HFFc6 (cell line): ENCODE measurements around the gene PAK2. TPM values are rescaled to one million over a fixed set of nuclear protein-coding genes. Genes with fewer than 3 reads are reported as not detected.

Experiments used
- DNase-seq: peaks from one replicate; pipeline ENCODE4 v3.0.0-alpha.2; 2018
- H3K27ac Mint-ChIP-seq: 2 replicates; pipeline ENCODE4 v1.8.0; 2020; ENCODE audit warnings: mild to moderate bottlenecking, mixed read lengths
- H3K27me3 Mint-ChIP-seq: 2 replicates; pipeline ENCODE4 v1.8.0; 2021; ENCODE audit warnings: mild to moderate bottlenecking, moderate library complexity, mixed read lengths; ENCODE audit not compliant: insufficient read depth
- H3K36me3 Mint-ChIP-seq: 2 replicates; pipeline ENCODE4 v1.8.0; 2021; ENCODE audit warnings: low read depth, mixed read lengths
- H3K4me1 Mint-ChIP-seq: 2 replicates; pipeline ENCODE4 v1.8.0; 2020; ENCODE audit warnings: low read depth, mixed read lengths
- H3K4me3 Mint-ChIP-seq: 2 replicates; pipeline ENCODE4 v1.8.0; 2020; ENCODE audit warnings: mild to moderate bottlenecking, moderate library complexity, mixed read lengths
- H3K9me3 Mint-ChIP-seq: 2 replicates; pipeline ENCODE4 v1.8.0; 2020; ENCODE audit warnings: mild to moderate bottlenecking, mixed read lengths
- CTCF ChIP-seq: fragments of 200-600 bp; sonication (generic); IDR thresholded peaks from 2 replicates; pipeline ENCODE4 v1.5.0; 2021; ENCODE audit warnings: antibody characterized with exemption, mild to moderate bottlenecking
- total RNA-seq, 6 experiments: library from RNA; stranded (reverse); fragmentation: NEBNext Ultra II Directional; extraction: Animal tissue kit (Norgen Biotek cat#: 25700); gene quantifications; 2 replicates in 1 of 6; 3 replicates in 5 of 6; pipeline ENCODE4 v1.2.3, GENCODE V29; 2021

Gene PAK2
- total RNA-seq, 6 experiments from 2014 or later = 63.9 to 78.0 (median 69.4) TPM

GRCh38 chr3:196771067-196771466 lies 31.4 kb downstream of the PAK2 start:
- H3K27me3 Mint-ChIP-seq = no peaks in the 10 kb centered on the region; the same call in 1 of the 2 replicates
- no peak overlapping the region for H3K27ac Mint-ChIP-seq
- H3K36me3 Mint-ChIP-seq = peaks cover 20% of the 10 kb centered on the region
- no peaks in the 10 kb centered on the region for H3K9me3 Mint-ChIP-seq
- peaks cover 43% of the 10 kb centered on the region for H3K4me1 Mint-ChIP-seq
- DNase-seq = no peak
- no peak for TF ChIP-seq CTCF
- no peak overlapping the region for H3K4me3 Mint-ChIP-seq

- Mint-ChIP-seq H3K4me3 (no peak overlapping the region), H3K9me3 (no peaks in the 10 kb centered on the region), H3K27ac (no peak overlapping the region), H3K36me3 (peaks cover 26% of the 10 kb centered on the region), H3K4me1 (peaks cover 44% of the 10 kb centered on the region), H3K27me3 (no peaks in the 10 kb centered on the region; the same call in 1 of the 2 replicates)
- TF ChIP-seq CTCF = no peak
- DNase-seq = no peak
Observed at GRCh38 chr3:196772102-196772501, 32.4 kb downstream of the PAK2 start.

GRCh38 chr3:196772897-196773296 lies 33.2 kb downstream of the PAK2 start:
- Mint-ChIP-seq H3K4me3 (no peak overlapping the region), H3K36me3 (peaks cover 26% of the 10 kb centered on the region), H3K4me1 (peaks cover 48% of the 10 kb centered on the region), H3K27ac (no peak overlapping the region), H3K9me3 (no peaks in the 10 kb centered on the region), H3K27me3 (no peaks in the 10 kb centered on the region; the same call in 1 of the 2 replicates)
- no peak for DNase-seq
- TF ChIP-seq CTCF = no peak

GRCh38 chr3:196774191-196774820 lies 34.6 kb downstream of the PAK2 start:
- no peaks in the 10 kb centered on the region; the same call in 1 of the 2 replicates for H3K27me3 Mint-ChIP-seq
- H3K9me3 Mint-ChIP-seq = no peaks in the 10 kb centered on the region
- no peak for TF ChIP-seq CTCF
- DNase-seq = peak; percentile 44
- peaks cover 62% of the 10 kb centered on the region for H3K4me1 Mint-ChIP-seq
- H3K36me3 Mint-ChIP-seq = peaks cover 26% of the 10 kb centered on the region
- H3K4me3 Mint-ChIP-seq = peak overlapping the region; percentile 46
- H3K27ac Mint-ChIP-seq = peak overlapping the region; percentile 78

GRCh38 chr3:196774848-196775422 lies 35.3 kb downstream of the PAK2 start:
- Mint-ChIP-seq H3K27ac (peak overlapping the region; percentile 78), H3K4me1 (peaks cover 68% of the 10 kb centered on the region), H3K4me3 (peak overlapping the region; percentile 46), H3K36me3 (peaks cover 28% of the 10 kb centered on the region), H3K27me3 (no peaks in the 10 kb centered on the region; the same call in 1 of the 2 replicates), H3K9me3 (peaks cover 3% of the 10 kb centered on the region)
- DNase-seq = peak; percentile 77
- TF ChIP-seq CTCF = no peak
